OCI-LY1 (cell line): ENCODE measurements around the gene TAF4.

Source experiments
- H2AFZ ChIP-seq: fragments of 200-600 bp; sonication (generic), shearing (Covaris generic); 2 replicates; pipeline ENCODE4 v1.6.0; 2014; ENCODE audit warnings: antibody characterized with exemption, mild to moderate bottlenecking, low read length
- H3F3A ChIP-seq: fragments of 200-600 bp; sonication (generic), shearing (Covaris generic); 2 replicates; pipeline ENCODE4 v1.6.0; 2014; ENCODE audit warnings: mild to moderate bottlenecking, antibody characterized with exemption, low read length, moderate library complexity; ENCODE audit not compliant: insufficient read depth
- H3K27ac ChIP-seq: fragments of 200-600 bp; sonication (generic); 2 replicates; pipeline ENCODE4 v1.5.1; 2014; ENCODE audit warnings: low read length, mixed run types, mild to moderate bottlenecking, low read depth; ENCODE audit not compliant: poor library complexity, severe bottlenecking
- H3K27me3 ChIP-seq: fragments of 200-600 bp; sonication (generic); 2 replicates; pipeline ENCODE4 v1.6.0; 2014; ENCODE audit warnings: antibody characterized with exemption, mild to moderate bottlenecking, low read length, moderate library complexity; ENCODE audit not compliant: insufficient read depth
- H3K36me3 ChIP-seq: fragments of 200-600 bp; sonication (generic); 2 replicates; pipeline ENCODE4 v1.6.1; 2014; ENCODE audit warnings: mild to moderate bottlenecking, antibody characterized with exemption, low read length, moderate library complexity, mixed read lengths; ENCODE audit not compliant: insufficient read depth
- H3K4me1 ChIP-seq: fragments of 200-600 bp; sonication (generic); 2 replicates; pipeline ENCODE4 v1.5.1; 2014; ENCODE audit warnings: mild to moderate bottlenecking, low read length, moderate library complexity; ENCODE audit not compliant: insufficient read depth, severe bottlenecking
- H3K4me2 ChIP-seq: fragments of 200-600 bp; sonication (generic), shearing (Covaris generic); 2 replicates; pipeline ENCODE4 v1.6.1; 2014; ENCODE audit warnings: low read length
- H3K4me3 ChIP-seq: fragments of 200-600 bp; sonication (generic); 2 replicates; pipeline ENCODE4 v1.5.1; 2014; ENCODE audit warnings: low read length, low read depth, mild to moderate bottlenecking, mixed read lengths; ENCODE audit not compliant: poor library complexity, severe bottlenecking
- H3K79me2 ChIP-seq: fragments of 200-600 bp; shearing (Covaris generic); 2 replicates; pipeline ENCODE4 v1.6.1; 2016; ENCODE audit warnings: mixed run types, low read length, mixed read lengths; ENCODE audit not compliant: insufficient read depth
- H3K9ac ChIP-seq: fragments of 200-600 bp; sonication (generic), shearing (Covaris generic); 2 replicates; pipeline ENCODE4 v1.6.1; 2014; ENCODE audit warnings: mild to moderate bottlenecking, low read length, mixed read lengths
- H3K9me2 ChIP-seq: fragments of 200-600 bp; sonication (generic), shearing (Covaris generic); 2 replicates; pipeline ENCODE4 v1.6.1; 2014; ENCODE audit warnings: low read depth, mild to moderate bottlenecking, low read length, mixed read lengths
- H3K9me3 ChIP-seq: fragments of 200-600 bp; shearing (Covaris generic); 2 replicates; pipeline ENCODE4 v1.6.1; 2014; ENCODE audit warnings: low read length, mixed read lengths
- H4K20me1 ChIP-seq: fragments of 200-600 bp; sonication (generic), shearing (Covaris generic); 2 replicates; pipeline ENCODE4 v1.6.0; 2016; ENCODE audit warnings: mild to moderate bottlenecking, low read length; ENCODE audit not compliant: insufficient read depth
- EZH2 ChIP-seq: fragments of 200-600 bp; sonication (generic), shearing (Covaris generic); IDR thresholded peaks from 2 replicates; pipeline ENCODE4 v1.8.0; 2017; ENCODE audit warnings: borderline replicate concordance, mixed run types, mild to moderate bottlenecking, antibody characterized with exemption, low read length, moderate library complexity, mixed read lengths
- TF ChIP-seq, protein P1 (sequence below): fragments of 200-600 bp; sonication (generic), shearing (Covaris generic); IDR thresholded peaks from 2 replicates; pipeline ENCODE4 v1.5.1; 2017; ENCODE audit warnings: mild to moderate bottlenecking, antibody characterized with exemption, low read length, moderate library complexity, mixed read lengths

Gene TAF4

DNA sequence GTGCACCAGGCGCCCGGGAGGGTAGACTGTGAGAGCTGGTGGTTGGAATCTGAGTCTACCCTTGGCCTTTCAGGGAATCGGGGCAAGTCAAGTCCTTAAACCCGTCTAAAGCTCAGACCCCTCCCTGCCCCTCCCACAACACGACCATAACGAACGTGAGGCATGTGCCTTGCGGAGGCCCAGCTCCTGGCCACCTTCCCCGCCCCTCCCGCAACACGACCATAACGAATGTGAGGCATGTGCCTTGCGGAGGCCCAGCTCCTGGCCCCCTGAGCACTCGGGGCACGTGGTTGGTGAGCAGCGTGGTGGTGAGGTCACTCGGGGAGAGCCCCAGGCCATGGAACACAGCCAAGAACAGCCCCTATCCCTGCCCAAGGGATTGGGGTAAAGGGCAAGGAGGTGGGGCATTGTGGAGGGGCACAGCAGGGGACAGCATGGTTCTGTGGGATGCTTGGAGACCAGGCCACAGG, 132.2 kb downstream of the TAF4 start:
- Histone ChIP-seq H3K27me3 (peaks cover 15% of the 10 kb centered on the region; the same call in 1 of the 2 replicates), H3K9me3 (no peaks in the 10 kb centered on the region), H3K4me1 (no peaks in the 10 kb centered on the region), H3K27ac (no peak overlapping the region), H3K9ac (no peak overlapping the region), H3K9me2 (no peaks in the 10 kb centered on the region), H3K4me2 (no peak overlapping the region), H3K36me3 (no peaks in the 10 kb centered on the region), H3K79me2 (no peaks in the 10 kb centered on the region), H2AFZ (no peak overlapping the region), H4K20me1 (no peaks in the 10 kb centered on the region), H3K4me3 (no peak overlapping the region), H3F3A (no peaks in the 10 kb centered on the region)
- TF ChIP-seq EZH2: no peak
- TF ChIP-seq, protein P1, sequence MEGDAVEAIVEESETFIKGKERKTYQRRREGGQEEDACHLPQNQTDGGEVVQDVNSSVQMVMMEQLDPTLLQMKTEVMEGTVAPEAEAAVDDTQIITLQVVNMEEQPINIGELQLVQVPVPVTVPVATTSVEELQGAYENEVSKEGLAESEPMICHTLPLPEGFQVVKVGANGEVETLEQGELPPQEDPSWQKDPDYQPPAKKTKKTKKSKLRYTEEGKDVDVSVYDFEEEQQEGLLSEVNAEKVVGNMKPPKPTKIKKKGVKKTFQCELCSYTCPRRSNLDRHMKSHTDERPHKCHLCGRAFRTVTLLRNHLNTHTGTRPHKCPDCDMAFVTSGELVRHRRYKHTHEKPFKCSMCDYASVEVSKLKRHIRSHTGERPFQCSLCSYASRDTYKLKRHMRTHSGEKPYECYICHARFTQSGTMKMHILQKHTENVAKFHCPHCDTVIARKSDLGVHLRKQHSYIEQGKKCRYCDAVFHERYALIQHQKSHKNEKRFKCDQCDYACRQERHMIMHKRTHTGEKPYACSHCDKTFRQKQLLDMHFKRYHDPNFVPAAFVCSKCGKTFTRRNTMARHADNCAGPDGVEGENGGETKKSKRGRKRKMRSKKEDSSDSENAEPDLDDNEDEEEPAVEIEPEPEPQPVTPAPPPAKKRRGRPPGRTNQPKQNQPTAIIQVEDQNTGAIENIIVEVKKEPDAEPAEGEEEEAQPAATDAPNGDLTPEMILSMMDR: no peak

DNA sequence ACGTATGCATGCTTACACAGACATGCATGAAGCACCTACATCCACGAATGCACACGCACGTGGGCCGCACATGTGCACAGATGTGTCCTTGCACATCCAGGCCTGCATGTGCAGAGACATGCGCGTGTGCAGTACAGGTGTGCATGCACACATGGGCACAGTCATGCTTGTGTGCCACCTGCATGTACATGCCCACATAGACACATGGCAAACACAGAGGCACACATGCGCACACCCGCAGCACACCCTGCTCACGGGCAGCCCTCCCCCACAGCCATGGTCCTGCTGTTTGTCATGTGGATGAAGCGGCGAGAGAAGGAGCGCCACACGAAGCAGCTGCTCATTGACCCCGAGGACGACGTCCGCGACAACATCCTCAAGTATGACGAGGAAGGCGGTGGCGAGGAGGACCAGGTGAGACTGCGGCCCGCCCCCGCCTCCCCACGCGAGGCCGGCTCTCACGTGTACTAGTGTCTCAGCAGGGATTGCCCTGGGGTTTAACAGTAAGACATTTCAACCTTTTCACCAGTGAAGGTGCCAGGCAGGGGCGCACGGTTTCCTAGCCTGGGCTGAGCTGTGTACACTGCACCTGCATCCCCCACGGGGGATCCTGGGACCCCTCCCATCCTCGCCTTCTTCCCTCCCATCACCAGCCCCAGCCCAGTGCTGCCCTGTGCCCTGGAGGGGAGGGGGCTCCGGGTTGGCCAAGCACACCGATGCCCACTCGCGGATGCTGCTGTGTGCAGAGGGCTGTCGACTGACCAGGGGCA, 132.8 kb downstream of the TAF4 start:
- no peak for TF ChIP-seq EZH2
- TF ChIP-seq, protein P1: no peak
- Histone ChIP-seq H3K27ac (no peak overlapping the region), H3K9ac (no peak overlapping the region), H3K4me2 (no peak overlapping the region), H2AFZ (no peak overlapping the region), H3K4me3 (no peak overlapping the region), H3K36me3 (no peaks in the 10 kb centered on the region), H4K20me1 (no peaks in the 10 kb centered on the region), H3K79me2 (no peaks in the 10 kb centered on the region), H3F3A (no peaks in the 10 kb centered on the region), H3K9me2 (no peaks in the 10 kb centered on the region), H3K9me3 (no peaks in the 10 kb centered on the region), H3K27me3 (peaks cover 15% of the 10 kb centered on the region; the same call in 1 of the 2 replicates), H3K4me1 (no peaks in the 10 kb centered on the region)

- no peak for TF ChIP-seq EZH2
- TF ChIP-seq, protein P1: no peak
- Histone ChIP-seq H3K9me3 (no peaks in the 10 kb centered on the region), H3K9me2 (no peaks in the 10 kb centered on the region), H3K27me3 (peaks cover 15% of the 10 kb centered on the region; the same call in 1 of the 2 replicates), H3K4me3 (no peak overlapping the region), H3K4me2 (no peak overlapping the region), H3K79me2 (no peaks in the 10 kb centered on the region), H2AFZ (no peak overlapping the region), H4K20me1 (no peaks in the 10 kb centered on the region), H3F3A (no peaks in the 10 kb centered on the region), H3K36me3 (no peaks in the 10 kb centered on the region), H3K9ac (no peak overlapping the region), H3K4me1 (no peaks in the 10 kb centered on the region), H3K27ac (no peak overlapping the region)
Measured at GRCh38 chr20:61932199-61932592, 133.5 kb downstream of the TAF4 start.
